Endodermal cell (in vitro differentiated cells): ENCODE measurements around the gene USP37. TPM values are rescaled to one million over a fixed set of nuclear protein-coding genes. Genes with fewer than 3 reads are reported as not detected.

ENCODE experiments used
- DNase-seq: peaks from one replicate; pipeline ENCODE4 v3.0.0-alpha.2; 2017
- H3K27ac ChIP-seq: 2 replicates; pipeline ENCODE4 v1.5.1; 2013; ENCODE audit warnings: mild to moderate bottlenecking, low read depth, low read length, moderate library complexity
- H3K27me3 ChIP-seq: 2 replicates; pipeline ENCODE4 v1.6.1; 2013; ENCODE audit warnings: mild to moderate bottlenecking, low read length, moderate library complexity; ENCODE audit not compliant: insufficient read depth, control insufficient read depth, poor library complexity, severe bottlenecking
- H3K36me3 ChIP-seq: 2 replicates; pipeline ENCODE4 v1.7.0; 2013; ENCODE audit warnings: mild to moderate bottlenecking, low read length, moderate library complexity; ENCODE audit not compliant: control insufficient read depth, insufficient read depth
- H3K4me1 ChIP-seq: one replicate; pipeline ENCODE4 v1.7.0; 2013; ENCODE audit warnings: low read length; ENCODE audit not compliant: control insufficient read depth, insufficient read depth
- H3K4me3 ChIP-seq: 2 replicates; pipeline ENCODE4 v1.5.1; 2013; ENCODE audit warnings: mild to moderate bottlenecking, low read length, moderate library complexity
- H3K9ac ChIP-seq: 2 replicates; pipeline ENCODE4 v1.6.1; 2013; ENCODE audit warnings: mild to moderate bottlenecking, low read length, moderate library complexity; ENCODE audit not compliant: poor library complexity, severe bottlenecking; ENCODE audit errors: extremely low read depth
- H3K9me3 ChIP-seq: 2 replicates; pipeline ENCODE4 v1.6.1; 2013; ENCODE audit warnings: mild to moderate bottlenecking, low read length, moderate library complexity; ENCODE audit not compliant: control insufficient read depth
- H3K27ac Mint-ChIP-seq: 2 replicates; pipeline ENCODE4 v1.8.0; 2020; ENCODE audit warnings: mixed read lengths
- H3K27me3 Mint-ChIP-seq: 2 replicates; pipeline ENCODE4 v1.8.0; 2021; ENCODE audit warnings: mild to moderate bottlenecking, mixed read lengths; ENCODE audit not compliant: insufficient read depth
- H3K36me3 Mint-ChIP-seq: 2 replicates; pipeline ENCODE4 v1.8.0; 2020; ENCODE audit warnings: low read depth, mixed read lengths
- H3K4me1 Mint-ChIP-seq: 2 replicates; pipeline ENCODE4 v1.8.0; 2020; ENCODE audit warnings: mixed read lengths
- H3K4me3 Mint-ChIP-seq: 2 replicates; pipeline ENCODE4 v1.8.0; 2020; ENCODE audit warnings: mild to moderate bottlenecking, moderate library complexity, mixed read lengths
- H3K9me3 Mint-ChIP-seq: 2 replicates; pipeline ENCODE4 v1.8.0; 2020; ENCODE audit warnings: mild to moderate bottlenecking, mixed read lengths
- CTCF ChIP-seq: fragments of 200-600 bp; sonication (generic); conservative IDR thresholded peaks from 2 replicates; pipeline ENCODE4 v1.5.0; 2021; ENCODE audit warnings: antibody characterized with exemption, mild to moderate bottlenecking
- WGBS, 2 experiments: methylation state at CpG; one replicate each; pipeline versions ENCODE4 v1.1.5 to v1.1.7; 2013; ENCODE audit warnings: missing lambda C conversion rate in 2 of 2, mixed read lengths in 1 of 2; ENCODE audit not compliant: insufficient coverage in 1 of 2, insufficient read length in 1 of 2; 5-methylcytosine and 5-hydroxymethylcytosine counted together
- total RNA-seq, 2 donors: library from RNA; stranded (reverse); fragmentation: NEBNext Ultra II Directional in 1 of 2; extraction: Animal tissue kit (Norgen Biotek cat#: 25700) in 1 of 2; gene quantifications; 2 replicates in 1 of 2; 3 replicates in 1 of 2; pipeline ENCODE4 v1.2.1, GENCODE V29; 2021

USP37 gene
- total RNA-seq, 2 donors from 2014 or later: 23.2 to 24.0 TPM

GRCh38 chr2:218427741-218428140 lies 140.4 kb downstream of the USP37 start:
- 84 to 89% methylated on average over 6 to 11 of the region's 11 CpGs for WGBS, 2 experiments
- Histone ChIP-seq H3K27me3 (no peaks in the 10 kb centered on the region), H3K4me1 (no peaks in the 10 kb centered on the region), H3K9me3 (no peaks in the 10 kb centered on the region), H3K36me3 (peaks cover 8% of the 10 kb centered on the region), H3K9ac (no peak overlapping the region), H3K4me3 (no peak overlapping the region), H3K27ac (no peak overlapping the region)
- Mint-ChIP-seq H3K4me3 (no peak overlapping the region), H3K36me3 (peaks cover 43% of the 10 kb centered on the region), H3K27me3 (no peaks in the 10 kb centered on the region), H3K4me1 (no peaks in the 10 kb centered on the region), H3K27ac (no peak overlapping the region), H3K9me3 (no peaks in the 10 kb centered on the region)
- DNase-seq: peak; percentile 71
- no peak for TF ChIP-seq CTCF

DNA sequence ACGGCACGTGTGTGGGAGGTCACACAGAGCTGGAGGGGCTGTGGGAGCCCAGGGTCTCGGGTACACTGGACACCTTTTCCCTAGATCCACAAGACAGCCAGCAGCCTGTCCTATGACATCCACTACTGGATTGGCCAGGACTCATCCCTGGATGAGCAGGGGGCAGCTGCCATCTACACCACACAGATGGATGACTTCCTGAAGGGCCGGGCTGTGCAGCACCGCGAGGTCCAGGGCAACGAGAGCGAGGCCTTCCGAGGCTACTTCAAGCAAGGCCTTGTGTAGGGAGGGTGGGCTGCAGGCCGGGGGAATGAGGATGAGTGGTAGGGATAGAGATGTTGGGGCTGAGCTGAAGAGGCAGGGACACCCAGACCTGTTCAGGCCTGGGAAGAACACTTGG lies 142.6 kb downstream of the USP37 start:
- H3K4me1 Mint-ChIP-seq: peaks cover 3% of the 10 kb centered on the region
- 90 to 94% methylated on average over 2 to 10 of the region's 10 CpGs for WGBS, 2 experiments

GRCh38 chr2:218423584-218423983 lies 144.6 kb downstream of the USP37 start:
- Mint-ChIP-seq H3K9me3 (no peaks in the 10 kb centered on the region), H3K27ac (no peak overlapping the region), H3K4me1 (peaks cover 11% of the 10 kb centered on the region), H3K27me3 (no peaks in the 10 kb centered on the region), H3K4me3 (no peak overlapping the region), H3K36me3 (peaks cover 20% of the 10 kb centered on the region)
- no peak for TF ChIP-seq CTCF
- no peak overlapping the region for H3K27ac ChIP-seq
- no peaks in the 10 kb centered on the region for H3K9me3 ChIP-seq
- no peak for DNase-seq
- H3K9ac ChIP-seq: no peak overlapping the region
- peaks cover 7% of the 10 kb centered on the region for H3K4me1 ChIP-seq
- WGBS, 2 experiments: 91 to 97% methylated on average over 5 to 9 of the region's 9 CpGs
- peaks cover 4% of the 10 kb centered on the region for H3K36me3 ChIP-seq
- H3K4me3 ChIP-seq: no peak overlapping the region
- no peaks in the 10 kb centered on the region for H3K27me3 ChIP-seq

More for the DNA sequence above, 142.6 kb downstream of the USP37 start:
- H3K36me3 Mint-ChIP-seq: peaks cover 34% of the 10 kb centered on the region
- Histone ChIP-seq H3K9ac (no peak overlapping the region), H3K36me3 (peaks cover 4% of the 10 kb centered on the region), H3K4me1 (no peaks in the 10 kb centered on the region), H3K4me3 (no peak overlapping the region), H3K27me3 (no peaks in the 10 kb centered on the region), H3K9me3 (no peaks in the 10 kb centered on the region), H3K27ac (no peak overlapping the region)
- peak overlapping the region; percentile 48 for H3K27ac Mint-ChIP-seq
- H3K27me3 Mint-ChIP-seq: no peaks in the 10 kb centered on the region
- no peaks in the 10 kb centered on the region for H3K9me3 Mint-ChIP-seq
- H3K4me3 Mint-ChIP-seq: no peak overlapping the region
- no peak for TF ChIP-seq CTCF
- no peak for DNase-seq
